HCT116 (cell line): ENCODE measurements around the gene METTL25. TPM values are rescaled to one million over a fixed set of nuclear protein-coding genes. Genes with fewer than 3 reads are reported as not detected.

Experiments
- ATAC-seq: fragments of 200-7000 bp; cut with Tn5 transposase; 2 replicates; pipeline ENCODE4 v1.9.1; 2020; ENCODE audit warnings: mild to moderate bottlenecking, moderate library complexity
- BruUV-seq: library from RNA; stranded (reverse); fragments of 400-500 nt; replicated peaks from 2 replicates; lab custom pipeline; 2021; lab: Mats Ljungman, UMichigan
- CTCF ChIA-PET: fragments of 300-600 bp; sonication (Branson Sonifier 250); formaldehyde crosslinking; loops from one replicate; lab custom pipeline; 2021; ENCODE audit warnings: antibody characterized with exemption; lab: Charles Lee
- POLR2A ChIA-PET: fragments of 300-600, 350-600 bp; sonication (Branson Sonifier 250); formaldehyde crosslinking; loops from one replicate; lab custom pipeline; 2021; ENCODE audit warnings: antibody characterized with exemption; lab: Charles Lee
- RAD21 ChIA-PET, 2 experiments: fragments of 300-600 bp; sonication (Branson Sonifier 250); formaldehyde crosslinking; loops; one replicate each; lab custom pipeline; 2023; ENCODE audit warnings: low total read pairs in 2 of 2; ENCODE audit not compliant: uncharacterized antibody in 2 of 2, unreplicated experiment in 2 of 2, low non-redundant PET in 1 of 2; lab: Charles Lee
- DNase-seq: peaks from one replicate; pipeline ENCODE4 v3.0.0-alpha.2; 2010; ENCODE audit warnings: low read depth, low spot score
- H2AFZ ChIP-seq: fragments of 200-600 bp; shearing (Covaris generic), sonication (generic); 2 replicates; pipeline ENCODE4 v1.6.1; 2017; ENCODE audit warnings: low read depth, mixed run types, mixed read lengths, antibody characterized with exemption, low read length; ENCODE audit not compliant: poor library complexity, severe bottlenecking
- H3K27ac ChIP-seq: 2 replicates; pipeline ENCODE4 v1.5.1; 2012; ENCODE audit warnings: low read depth, low read length
- H3K27me3 ChIP-seq: fragments of 200-600 bp; sonication (generic); 2 replicates; pipeline ENCODE4 v1.6.1; 2016; ENCODE audit warnings: mixed run types, low read length, mixed read lengths; ENCODE audit not compliant: insufficient read depth
- H3K36me3 ChIP-seq, 2 experiments: fragments of 200-500 bp in 1 of 2; fragments of 200-600 bp in 1 of 2; sonication (Bioruptor generic) in 1 of 2; sonication (generic) in 1 of 2; 2 replicates each; pipeline versions ENCODE4 v1.5.1 to v1.6.1; 2014 to 2016; ENCODE audit warnings: low read length in 2 of 2, inconsistent platforms in 1 of 2, mixed read lengths in 1 of 2, mixed run types in 1 of 2; ENCODE audit not compliant: insufficient read depth in 2 of 2, control insufficient read depth in 1 of 2
- H3K4me1 ChIP-seq, 2 experiments: fragments of 200-600 bp in 1 of 2; sonication (generic) in 1 of 2; 2 replicates each; pipeline versions ENCODE4 v1.5.1 to v1.6.1; 2012 to 2017; ENCODE audit warnings: low read length in 2 of 2, inconsistent platforms in 1 of 2, mild to moderate bottlenecking in 1 of 2, mixed read lengths in 1 of 2, mixed run types in 1 of 2, moderate library complexity in 1 of 2; ENCODE audit not compliant: insufficient read depth in 2 of 2, control insufficient read depth in 1 of 2
- H3K4me2 ChIP-seq: fragments of 200-600 bp; sonication (generic); 2 replicates; pipeline ENCODE4 v1.6.1; 2017; ENCODE audit warnings: mixed run types, low read length, mixed read lengths
- H3K4me3 ChIP-seq, 2 experiments: fragments of 200-600 bp in 1 of 2; sonication (generic) in 1 of 2; replicated peaks in 1 of 2; 2 replicates each; pipeline ENCODE4 v1.5.1; 2011 to 2016; ENCODE audit warnings: low read length in 2 of 2, control low read depth in 1 of 2, low read depth in 1 of 2, mild to moderate bottlenecking in 1 of 2, mixed read lengths in 1 of 2, mixed run types in 1 of 2
- H3K79me2 ChIP-seq: fragments of 200-600 bp; sonication (generic); 2 replicates; pipeline ENCODE4 v1.6.1; 2017; ENCODE audit warnings: mild to moderate bottlenecking, mixed run types, low read length, moderate library complexity, mixed read lengths; ENCODE audit not compliant: insufficient read depth
- H3K9ac ChIP-seq: fragments of 200-600 bp; sonication (generic); 2 replicates; pipeline ENCODE4 v1.6.1; 2016; ENCODE audit warnings: low read length, mixed read lengths
- H3K9me2 ChIP-seq: fragments of 200-600 bp; sonication (generic), shearing (Covaris generic); 2 replicates; pipeline ENCODE4 v1.6.1; 2017; ENCODE audit warnings: mixed run types, mild to moderate bottlenecking, moderate library complexity; ENCODE audit not compliant: insufficient read depth
- H3K9me3 ChIP-seq, 2 experiments: fragments of 200-500 bp in 1 of 2; fragments of 200-600 bp in 1 of 2; sonication (Bioruptor generic) in 1 of 2; sonication (generic) in 1 of 2; 2 replicates each; pipeline ENCODE4 v1.6.1; 2014 to 2017; ENCODE audit warnings: low read length in 2 of 2, mixed read lengths in 2 of 2, inconsistent platforms in 1 of 2, low read depth in 1 of 2, mild to moderate bottlenecking in 1 of 2, mixed run types in 1 of 2, moderate library complexity in 1 of 2; ENCODE audit not compliant: control insufficient read depth in 1 of 2, insufficient read depth in 1 of 2
- H4K20me1 ChIP-seq: fragments of 200-600 bp; sonication (generic), shearing (Covaris generic); 2 replicates; pipeline ENCODE4 v1.6.1; 2017; ENCODE audit warnings: mixed run types, mild to moderate bottlenecking, moderate library complexity; ENCODE audit not compliant: insufficient read depth
- CBX3 ChIP-seq: IDR thresholded peaks from 2 replicates; pipeline ENCODE4 v1.6.1; 2012; ENCODE audit warnings: low read depth
- CEBPB ChIP-seq: IDR thresholded peaks from 2 replicates; pipeline ENCODE4 v1.6.1; 2012; ENCODE audit warnings: low read depth
- EGR1 ChIP-seq: IDR thresholded peaks from 2 replicates; pipeline ENCODE4 v1.6.1; 2012; ENCODE audit warnings: low read depth
- ELF1 ChIP-seq: IDR thresholded peaks from 2 replicates; pipeline ENCODE4 v1.6.1; 2012; ENCODE audit warnings: low read depth, borderline replicate concordance
- EZH2 ChIP-seq: fragments of 200-600 bp; sonication (generic); IDR thresholded peaks from 2 replicates; pipeline ENCODE4 v1.6.1; 2017; ENCODE audit warnings: antibody characterized with exemption, mixed run types
- FOSL1 ChIP-seq: IDR thresholded peaks from 2 replicates; pipeline ENCODE4 v1.6.1; 2012; ENCODE audit warnings: low read depth
- JUND ChIP-seq: IDR thresholded peaks from 2 replicates; pipeline ENCODE4 v1.6.1; 2012
- MAX ChIP-seq: IDR thresholded peaks from 2 replicates; pipeline ENCODE4 v1.6.1; 2012
- POLR2A ChIP-seq: IDR thresholded peaks from 2 replicates; pipeline ENCODE4 v1.7.0; 2011; ENCODE audit warnings: borderline replicate concordance; ENCODE audit not compliant: insufficient read depth, insufficient read length; ENCODE audit errors: extremely low read depth
- POLR2AphosphoS5 ChIP-seq: IDR thresholded peaks from 2 replicates; pipeline ENCODE4 v1.6.1; 2011; ENCODE audit warnings: mild to moderate bottlenecking, low read depth, low read length, moderate library complexity
- RAD21 ChIP-seq: IDR thresholded peaks from 2 replicates; pipeline ENCODE4 v1.6.1; 2012; ENCODE audit warnings: low read depth, mild to moderate bottlenecking
- SIN3A ChIP-seq: IDR thresholded peaks from 2 replicates; pipeline ENCODE4 v1.6.1; 2012; ENCODE audit warnings: low read depth
- SP1 ChIP-seq: IDR thresholded peaks from 2 replicates; pipeline ENCODE4 v1.6.1; 2012; ENCODE audit warnings: low read depth
- SRF ChIP-seq: IDR thresholded peaks from 2 replicates; pipeline ENCODE4 v1.6.1; 2012; ENCODE audit warnings: low read depth
- TCF7L2 ChIP-seq: IDR thresholded peaks from 2 replicates; pipeline ENCODE4 v1.7.0; 2011; ENCODE audit warnings: borderline replicate concordance, inconsistent platforms; ENCODE audit not compliant: insufficient read depth, insufficient read length; ENCODE audit errors: extremely low read depth
- YY1 ChIP-seq: IDR thresholded peaks from 2 replicates; pipeline ENCODE4 v1.6.1; 2011; ENCODE audit warnings: low read length, low read depth, moderate library complexity, mild to moderate bottlenecking; ENCODE audit not compliant: insufficient replicate concordance; ENCODE audit errors: extremely low read depth
- ZFX ChIP-seq: fragments of 450-650 bp; IDR thresholded peaks from 2 replicates; pipeline ENCODE4 v1.6.1; 2017
- ZNF274 ChIP-seq: fragments of 200-500 bp; sonication (Bioruptor generic); IDR thresholded peaks from 2 replicates; pipeline ENCODE4 v1.6.1; 2014; ENCODE audit warnings: mild to moderate bottlenecking, low read depth, low read length, inconsistent platforms
- intact Hi-C: fragments of 100-400 bp; cut with micrococcal nuclease; formaldehyde crosslinking; loops from 2 replicates; pipeline ENCODE4 v1.10.0; 2022
- total RNA-seq: library from RNA; stranded (reverse); gene quantifications from one replicate; pipeline ENCODE4 v1.2.1, GENCODE V29; 2021; ENCODE audit not compliant: unreplicated experiment
- TF ChIP-seq, protein P1 (sequence below), 3 experiments: fragments of 200-600 bp in 1 of 3; sonication (generic) in 1 of 3; IDR thresholded peaks in 2 of 3; conservative IDR thresholded peaks in 1 of 3; 2 replicates each; pipeline ENCODE4 v1.5.1; 2012 to 2017; ENCODE audit warnings: low read depth in 2 of 3, low read length in 2 of 3, antibody characterized with exemption in 1 of 3, borderline replicate concordance in 1 of 3, control low read depth in 1 of 3, mild to moderate bottlenecking in 1 of 3, mixed read lengths in 1 of 3, mixed run types in 1 of 3, moderate library complexity in 1 of 3; ENCODE audit not compliant: insufficient read depth in 1 of 3
- TF ChIP-seq, protein P2 (sequence below): IDR thresholded peaks from 2 replicates; pipeline ENCODE4 v1.6.1; 2012; ENCODE audit warnings: low read depth

METTL25 gene
- total RNA-seq, 1 experiment from 2014 or later, result 4.4 TPM

GRCh38 chr12:82359115-82359478 lies 768 bp downstream of the METTL25 start:
- CTCF ChIA-PET, result interaction anchor here (1.1 to 1.6 kb wide), 6 partner anchors 9 to 715 kb away, joined by 3 to 18 read pairs (median 4); no protein-coding TSS in a partner anchor
- H3K9ac ChIP-seq, result peak overlapping the region; percentile 95
- H3K4me2 ChIP-seq, result peak overlapping the region; percentile 88
- H2AFZ ChIP-seq, result peak overlapping the region; percentile 95
- POLR2A ChIA-PET, result interaction anchor here (0.9 to 1.8 kb wide), 2 partner anchors 8 to 306 kb away, joined by 4 read pairs; no protein-coding TSS in a partner anchor
- peak overlapping the region; percentile 10; the same call in 1 of the 2 replicates for H3K27ac ChIP-seq
- H3K4me1 ChIP-seq, result peaks cover 3 to 15% of the 10 kb centered on the region in 2 experiments; a peak in 3 of 4 replicates
- peak overlapping the region; percentile 84 to 88 for H3K4me3 ChIP-seq
- peak; percentile 22; the same call in 1 of the 2 replicates for ATAC-seq
- H4K20me1 ChIP-seq, result no peaks in the 10 kb centered on the region
- intact Hi-C loops, result loop anchor here (10.0 kb wide), 1 partner anchor 266 kb away; no protein-coding TSS in a partner anchor
- H3K36me3 ChIP-seq, result peaks cover 7 to 23% of the 10 kb centered on the region in 2 experiments
- H3K27me3 ChIP-seq, result no peaks in the 10 kb centered on the region
- DNase-seq, result no peak
- TF ChIP-seq RAD21, result no peak
- no peak for TF ChIP-seq SIN3A
- no peak for TF ChIP-seq SRF
- TF ChIP-seq TCF7L2, result no peak
- no peak for TF ChIP-seq ELF1
- TF ChIP-seq, protein P1, sequence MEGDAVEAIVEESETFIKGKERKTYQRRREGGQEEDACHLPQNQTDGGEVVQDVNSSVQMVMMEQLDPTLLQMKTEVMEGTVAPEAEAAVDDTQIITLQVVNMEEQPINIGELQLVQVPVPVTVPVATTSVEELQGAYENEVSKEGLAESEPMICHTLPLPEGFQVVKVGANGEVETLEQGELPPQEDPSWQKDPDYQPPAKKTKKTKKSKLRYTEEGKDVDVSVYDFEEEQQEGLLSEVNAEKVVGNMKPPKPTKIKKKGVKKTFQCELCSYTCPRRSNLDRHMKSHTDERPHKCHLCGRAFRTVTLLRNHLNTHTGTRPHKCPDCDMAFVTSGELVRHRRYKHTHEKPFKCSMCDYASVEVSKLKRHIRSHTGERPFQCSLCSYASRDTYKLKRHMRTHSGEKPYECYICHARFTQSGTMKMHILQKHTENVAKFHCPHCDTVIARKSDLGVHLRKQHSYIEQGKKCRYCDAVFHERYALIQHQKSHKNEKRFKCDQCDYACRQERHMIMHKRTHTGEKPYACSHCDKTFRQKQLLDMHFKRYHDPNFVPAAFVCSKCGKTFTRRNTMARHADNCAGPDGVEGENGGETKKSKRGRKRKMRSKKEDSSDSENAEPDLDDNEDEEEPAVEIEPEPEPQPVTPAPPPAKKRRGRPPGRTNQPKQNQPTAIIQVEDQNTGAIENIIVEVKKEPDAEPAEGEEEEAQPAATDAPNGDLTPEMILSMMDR (IDR thresholded peaks at IDR 0.05 in 2 of 3, conservative IDR thresholded peaks at IDR 0.05 in 1 of 3; ENCODE audit: borderline replicate concordance in 1 of 3, insufficient read depth in 1 of 3, low read depth in 2 of 3, low read length in 2 of 3), result no peak
- TF ChIP-seq MAX, result no peak
- TF ChIP-seq YY1, result no peak
- no peak for TF ChIP-seq EZH2
- no peak for TF ChIP-seq CEBPB
- TF ChIP-seq, protein P2, sequence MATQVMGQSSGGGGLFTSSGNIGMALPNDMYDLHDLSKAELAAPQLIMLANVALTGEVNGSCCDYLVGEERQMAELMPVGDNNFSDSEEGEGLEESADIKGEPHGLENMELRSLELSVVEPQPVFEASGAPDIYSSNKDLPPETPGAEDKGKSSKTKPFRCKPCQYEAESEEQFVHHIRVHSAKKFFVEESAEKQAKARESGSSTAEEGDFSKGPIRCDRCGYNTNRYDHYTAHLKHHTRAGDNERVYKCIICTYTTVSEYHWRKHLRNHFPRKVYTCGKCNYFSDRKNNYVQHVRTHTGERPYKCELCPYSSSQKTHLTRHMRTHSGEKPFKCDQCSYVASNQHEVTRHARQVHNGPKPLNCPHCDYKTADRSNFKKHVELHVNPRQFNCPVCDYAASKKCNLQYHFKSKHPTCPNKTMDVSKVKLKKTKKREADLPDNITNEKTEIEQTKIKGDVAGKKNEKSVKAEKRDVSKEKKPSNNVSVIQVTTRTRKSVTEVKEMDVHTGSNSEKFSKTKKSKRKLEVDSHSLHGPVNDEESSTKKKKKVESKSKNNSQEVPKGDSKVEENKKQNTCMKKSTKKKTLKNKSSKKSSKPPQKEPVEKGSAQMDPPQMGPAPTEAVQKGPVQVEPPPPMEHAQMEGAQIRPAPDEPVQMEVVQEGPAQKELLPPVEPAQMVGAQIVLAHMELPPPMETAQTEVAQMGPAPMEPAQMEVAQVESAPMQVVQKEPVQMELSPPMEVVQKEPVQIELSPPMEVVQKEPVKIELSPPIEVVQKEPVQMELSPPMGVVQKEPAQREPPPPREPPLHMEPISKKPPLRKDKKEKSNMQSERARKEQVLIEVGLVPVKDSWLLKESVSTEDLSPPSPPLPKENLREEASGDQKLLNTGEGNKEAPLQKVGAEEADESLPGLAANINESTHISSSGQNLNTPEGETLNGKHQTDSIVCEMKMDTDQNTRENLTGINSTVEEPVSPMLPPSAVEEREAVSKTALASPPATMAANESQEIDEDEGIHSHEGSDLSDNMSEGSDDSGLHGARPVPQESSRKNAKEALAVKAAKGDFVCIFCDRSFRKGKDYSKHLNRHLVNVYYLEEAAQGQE, result no peak
- no peak for TF ChIP-seq ZFX
- no peak for TF ChIP-seq FOSL1
- no peak for TF ChIP-seq CBX3
- no peak for TF ChIP-seq JUND
- TF ChIP-seq SP1, result no peak
- no peak for TF ChIP-seq POLR2AphosphoS5
- no peak for TF ChIP-seq EGR1
- TF ChIP-seq POLR2A, result no peak
- no peak for TF ChIP-seq ZNF274
- TF ChIP-seq, all 23 proteins: peak for 0
- Histone ChIP-seq H3K9me2 (no peaks in the 10 kb centered on the region), H3K79me2 (peaks cover 40% of the 10 kb centered on the region), H3K9me3 (no peaks in the 10 kb centered on the region)
- BruUV-seq, result TSS peak; percentile 61
- RAD21 ChIA-PET, result no interaction called here
